ENCODE measurements around the gene CIAO3. TPM values are rescaled to one million over a fixed set of nuclear protein-coding genes. Genes with fewer than 3 reads are reported as not detected.

Gene CIAO3
- total RNA-seq, 1 experiment from 2014 or later = 31.1 TPM

DNA sequence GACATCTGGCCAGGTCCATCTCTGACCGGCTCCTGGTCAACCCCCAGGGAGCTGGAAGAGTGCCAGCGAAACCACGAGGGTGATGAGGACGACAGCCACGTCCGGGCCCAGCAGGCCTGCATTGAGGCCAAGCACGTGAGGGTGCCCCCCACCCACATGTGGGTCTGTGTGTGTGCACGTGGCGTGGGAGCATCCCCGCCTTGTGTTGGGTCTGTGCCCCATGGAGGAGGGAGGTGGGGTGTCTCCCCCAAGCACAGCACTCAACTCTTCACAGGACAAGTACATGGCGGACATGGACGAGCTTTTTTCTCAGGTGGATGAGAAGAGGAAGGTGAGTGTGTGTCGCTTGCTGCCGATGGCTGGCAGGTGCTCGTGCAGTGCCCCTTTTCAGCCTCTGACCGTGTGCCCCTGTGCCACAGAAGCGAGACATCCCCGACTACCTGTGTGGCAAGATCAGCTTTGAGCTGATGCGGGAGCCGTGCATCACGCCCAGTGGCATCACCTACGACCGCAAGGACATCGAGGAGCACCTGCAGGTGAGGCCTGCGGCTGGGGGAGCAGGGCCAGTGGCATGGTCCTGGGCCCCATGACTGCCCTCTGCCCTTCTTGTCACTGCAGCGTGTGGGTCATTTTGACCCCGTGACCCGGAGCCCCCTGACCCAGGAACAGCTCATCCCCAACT lies 58.9 kb downstream of the CIAO3 start:
- CTCF ChIA-PET = interaction anchor here (1.0 to 1.8 kb wide), 3 partner anchors 14 to 31 kb away, joined by 4 to 9 read pairs (median 5); partner anchors contain the start of gene RHOT2
- TSS peak; percentile 76 for BruUV-seq (replicated peaks)

DNA sequence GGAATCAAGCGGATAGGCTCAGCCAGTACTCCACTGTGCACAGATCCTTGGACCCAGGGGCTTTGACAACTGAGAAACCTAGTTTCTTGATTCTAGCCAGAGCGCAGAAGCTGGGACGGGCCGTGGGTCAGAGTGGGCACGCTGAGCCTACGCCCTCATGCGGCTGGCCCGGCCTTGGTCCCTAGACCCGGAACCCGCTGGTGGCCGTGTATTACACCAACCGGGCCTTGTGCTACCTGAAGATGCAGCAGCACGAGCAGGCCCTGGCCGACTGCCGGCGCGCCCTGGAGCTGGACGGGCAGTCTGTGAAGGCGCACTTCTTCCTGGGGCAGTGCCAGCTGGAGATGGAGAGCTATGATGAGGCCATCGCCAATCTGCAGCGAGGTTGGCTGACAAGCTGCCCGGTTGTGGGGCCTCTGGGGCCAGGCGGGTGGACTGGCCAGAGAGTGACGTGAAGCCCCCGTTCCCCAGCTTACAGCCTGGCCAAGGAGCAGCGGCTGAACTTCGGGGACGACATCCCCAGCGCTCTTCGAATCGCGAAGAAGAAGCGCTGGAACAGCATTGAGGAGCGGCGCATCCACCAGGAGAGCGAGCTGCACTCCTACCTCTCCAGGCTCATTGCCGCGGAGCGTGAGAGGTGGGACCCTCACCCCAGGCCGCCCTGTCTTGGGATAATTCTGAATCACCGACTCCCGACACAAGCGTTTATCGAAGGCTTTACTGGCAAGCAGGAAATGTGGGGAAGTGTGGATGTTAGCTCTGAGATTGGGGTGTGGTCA lies 59.6 kb downstream of the CIAO3 start:
- Mint-ChIP-seq H3K27ac (ENCODE audit: low read depth, unreplicated experiment) (peak overlapping the region; percentile 57), H3K9me3 (ENCODE audit: unreplicated experiment) (no peaks in the 10 kb centered on the region), H3K4me1 (ENCODE audit: insufficient read depth, unreplicated experiment) (peaks cover 6% of the 10 kb centered on the region), H3K4me3 (ENCODE audit: unreplicated experiment) (peak overlapping the region; percentile 76), H3K36me3 (ENCODE audit: insufficient read depth, unreplicated experiment) (peaks cover 53% of the 10 kb centered on the region), H3K27me3 (ENCODE audit: insufficient read depth, unreplicated experiment) (no peaks in the 10 kb centered on the region)
- TF ChIP-seq, protein P1, sequence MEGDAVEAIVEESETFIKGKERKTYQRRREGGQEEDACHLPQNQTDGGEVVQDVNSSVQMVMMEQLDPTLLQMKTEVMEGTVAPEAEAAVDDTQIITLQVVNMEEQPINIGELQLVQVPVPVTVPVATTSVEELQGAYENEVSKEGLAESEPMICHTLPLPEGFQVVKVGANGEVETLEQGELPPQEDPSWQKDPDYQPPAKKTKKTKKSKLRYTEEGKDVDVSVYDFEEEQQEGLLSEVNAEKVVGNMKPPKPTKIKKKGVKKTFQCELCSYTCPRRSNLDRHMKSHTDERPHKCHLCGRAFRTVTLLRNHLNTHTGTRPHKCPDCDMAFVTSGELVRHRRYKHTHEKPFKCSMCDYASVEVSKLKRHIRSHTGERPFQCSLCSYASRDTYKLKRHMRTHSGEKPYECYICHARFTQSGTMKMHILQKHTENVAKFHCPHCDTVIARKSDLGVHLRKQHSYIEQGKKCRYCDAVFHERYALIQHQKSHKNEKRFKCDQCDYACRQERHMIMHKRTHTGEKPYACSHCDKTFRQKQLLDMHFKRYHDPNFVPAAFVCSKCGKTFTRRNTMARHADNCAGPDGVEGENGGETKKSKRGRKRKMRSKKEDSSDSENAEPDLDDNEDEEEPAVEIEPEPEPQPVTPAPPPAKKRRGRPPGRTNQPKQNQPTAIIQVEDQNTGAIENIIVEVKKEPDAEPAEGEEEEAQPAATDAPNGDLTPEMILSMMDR (IDR thresholded peaks at IDR 0.05; ENCODE audit: unreplicated experiment) = no peak
- BruUV-seq (replicated peaks) = no TSS peak
- CTCF ChIA-PET = interaction anchor here (0.6 to 1.8 kb wide), 4 partner anchors 13 to 103 kb away, joined by 3 to 9 read pairs (median 4); partner anchors contain the start of gene RHOT2
- POLR2A ChIA-PET = interaction anchor here (0.6 to 3.9 kb wide), 20 partner anchors 9 to 154 kb away, joined by 3 to 32 read pairs (median 6); partner anchors contain the start of genes ANTKMT, CAPN15, CCDC78 and FBXL16
- peak; percentile 61 for DNase-seq (ENCODE audit: unreplicated experiment)
- intact Hi-C loops (cut with micrococcal nuclease) = no loop called here

More for the DNA sequence above, 58.9 kb downstream of the CIAO3 start:
- peak overlapping the region; percentile 57 for H3K27ac Mint-ChIP-seq (ENCODE audit: low read depth, unreplicated experiment)
- POLR2A ChIA-PET = interaction anchor here (0.6 to 3.9 kb wide), 18 partner anchors 8 to 155 kb away, joined by 3 to 32 read pairs (median 7); partner anchors contain the start of genes ANTKMT, CAPN15, CCDC78 and FBXL16
- H3K27me3 Mint-ChIP-seq (ENCODE audit: insufficient read depth, unreplicated experiment) = no peaks in the 10 kb centered on the region
- H3K4me3 Mint-ChIP-seq (ENCODE audit: unreplicated experiment) = peak overlapping the region; percentile 76
- H3K9me3 Mint-ChIP-seq (ENCODE audit: unreplicated experiment) = no peaks in the 10 kb centered on the region
- TF ChIP-seq, protein P1 (IDR thresholded peaks at IDR 0.05; ENCODE audit: unreplicated experiment) = no peak
- intact Hi-C loops (cut with micrococcal nuclease) = no loop called here
- H3K36me3 Mint-ChIP-seq (ENCODE audit: insufficient read depth, unreplicated experiment) = peaks cover 59% of the 10 kb centered on the region
- DNase-seq (ENCODE audit: unreplicated experiment) = peak; percentile 42
- peaks cover 6% of the 10 kb centered on the region for H3K4me1 Mint-ChIP-seq (ENCODE audit: insufficient read depth, unreplicated experiment)

DNA sequence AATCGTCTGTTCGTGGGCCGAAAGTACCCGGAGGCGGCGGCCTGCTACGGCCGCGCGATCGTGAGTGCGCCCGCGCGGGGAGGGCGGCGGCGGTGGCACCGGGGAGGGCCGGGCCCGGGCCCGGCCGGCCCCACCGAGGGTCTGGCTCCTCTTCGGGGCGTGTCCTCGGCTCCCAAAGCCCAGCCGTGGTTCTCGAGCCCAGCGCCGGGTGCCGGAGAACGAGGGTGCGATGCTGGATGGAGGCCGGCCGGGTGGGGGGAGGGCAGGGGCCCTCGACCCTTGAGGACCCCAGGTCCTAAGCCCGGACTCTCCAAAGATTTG lies 60.2 kb downstream of the CIAO3 start:
- Mint-ChIP-seq H3K27me3 (ENCODE audit: insufficient read depth, unreplicated experiment) (no peaks in the 10 kb centered on the region), H3K4me1 (ENCODE audit: insufficient read depth, unreplicated experiment) (no peaks in the 10 kb centered on the region), H3K4me3 (ENCODE audit: unreplicated experiment) (peak overlapping the region; percentile 76), H3K9me3 (ENCODE audit: unreplicated experiment) (no peaks in the 10 kb centered on the region), H3K27ac (ENCODE audit: low read depth, unreplicated experiment) (no peak overlapping the region), H3K36me3 (ENCODE audit: insufficient read depth, unreplicated experiment) (peaks cover 56% of the 10 kb centered on the region)
- TF ChIP-seq, protein P1 (IDR thresholded peaks at IDR 0.05; ENCODE audit: unreplicated experiment) = no peak
- CTCF ChIA-PET = interaction anchor here (0.6 to 1.8 kb wide), 3 partner anchors 13 to 257 kb away, joined by 3 to 9 read pairs (median 4); partner anchors contain the start of gene RHOT2
- no TSS peak for BruUV-seq (replicated peaks)
- DNase-seq (ENCODE audit: unreplicated experiment) = no peak
- intact Hi-C loops (cut with micrococcal nuclease) = no loop called here
- POLR2A ChIA-PET = interaction anchor here (0.7 to 3.9 kb wide), 19 partner anchors 9 to 747 kb away, joined by 3 to 32 read pairs (median 6); partner anchors contain the start of genes ANTKMT, CAPN15, CCDC78 and FBXL16

Data from MCF 10A (cell line).